Measurements from ENCODE around the gene ATG2B.

DNA sequence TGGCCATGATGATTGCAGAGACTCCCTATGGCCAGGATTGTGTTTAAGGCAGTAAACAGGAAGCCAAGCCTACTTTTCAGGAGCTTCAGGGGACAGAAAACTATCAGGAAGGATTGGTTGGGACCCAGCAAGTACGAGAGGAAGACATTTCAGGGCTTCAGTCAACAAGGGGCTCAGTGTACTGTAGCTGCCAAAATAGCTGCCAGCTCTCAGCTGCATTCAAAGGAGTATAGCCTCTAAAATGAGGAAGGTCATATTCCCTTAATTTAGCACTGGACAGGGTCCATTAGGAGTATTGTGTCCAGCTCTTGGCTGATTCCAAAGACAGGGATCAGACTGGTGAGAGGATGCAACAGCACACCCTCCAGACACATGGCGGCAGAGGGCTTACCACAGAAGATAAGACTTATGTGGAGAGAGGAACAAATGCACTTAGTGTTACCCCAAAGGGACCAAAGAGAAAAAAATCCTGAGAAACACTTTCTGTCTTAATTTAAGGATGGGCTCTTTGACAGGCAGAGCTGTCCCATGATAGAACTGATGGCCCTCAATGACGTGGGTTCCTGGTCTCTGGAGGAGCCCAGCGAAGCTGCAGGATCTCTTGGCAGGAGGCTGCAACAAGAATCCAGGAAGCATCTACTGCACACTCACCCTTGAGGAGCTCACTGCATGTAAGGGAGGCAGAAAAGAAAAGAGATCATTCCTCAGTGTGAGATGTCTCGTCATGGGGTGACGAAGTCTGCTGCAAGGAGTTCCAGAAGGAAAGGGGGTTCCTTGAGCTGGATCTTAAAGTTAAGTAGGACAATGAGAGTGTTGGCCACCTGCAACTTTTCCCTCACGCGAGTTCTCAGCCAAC lies 92.3 kb downstream of the ATG2B start:
- TF ChIP-seq POLR2A (IDR thresholded peaks at IDR 0.05), result no peak
- TF ChIP-seq, protein P1, sequence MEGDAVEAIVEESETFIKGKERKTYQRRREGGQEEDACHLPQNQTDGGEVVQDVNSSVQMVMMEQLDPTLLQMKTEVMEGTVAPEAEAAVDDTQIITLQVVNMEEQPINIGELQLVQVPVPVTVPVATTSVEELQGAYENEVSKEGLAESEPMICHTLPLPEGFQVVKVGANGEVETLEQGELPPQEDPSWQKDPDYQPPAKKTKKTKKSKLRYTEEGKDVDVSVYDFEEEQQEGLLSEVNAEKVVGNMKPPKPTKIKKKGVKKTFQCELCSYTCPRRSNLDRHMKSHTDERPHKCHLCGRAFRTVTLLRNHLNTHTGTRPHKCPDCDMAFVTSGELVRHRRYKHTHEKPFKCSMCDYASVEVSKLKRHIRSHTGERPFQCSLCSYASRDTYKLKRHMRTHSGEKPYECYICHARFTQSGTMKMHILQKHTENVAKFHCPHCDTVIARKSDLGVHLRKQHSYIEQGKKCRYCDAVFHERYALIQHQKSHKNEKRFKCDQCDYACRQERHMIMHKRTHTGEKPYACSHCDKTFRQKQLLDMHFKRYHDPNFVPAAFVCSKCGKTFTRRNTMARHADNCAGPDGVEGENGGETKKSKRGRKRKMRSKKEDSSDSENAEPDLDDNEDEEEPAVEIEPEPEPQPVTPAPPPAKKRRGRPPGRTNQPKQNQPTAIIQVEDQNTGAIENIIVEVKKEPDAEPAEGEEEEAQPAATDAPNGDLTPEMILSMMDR (IDR thresholded peaks at IDR 0.05), result no peak

Measured in thyroid gland (tissue), 4 donors.